Activated CD4-positive, alpha-beta T cell treated with anti-CD3 and anti-CD28 coated beads, Interleukin-2, Interleukin-6, amounts not matched to agents 100 ng/mL and 50 ng/mL, durations not matched to agents 16 hours and 8 hours (primary cell): Measurements from ENCODE around the gene TP53TG3.
"Not testable (repeated sequence)": the region's sequence is repeated elsewhere in the genome, so short reads cannot be mapped to it uniquely, and the experiment has no call there.

Experiments
- DNase-seq: peaks from one replicate; pipeline ENCODE4 v3.0.0-alpha.2; 2020

The TP53TG3 gene

GRCh38 chr16:32676065-32676464 is at the start of gene TP53TG3:
Gene TP53TG3, minus strand, starts transcription at chr16:32676165. Its CDS starts 68 bp downstream, at chr16:32676097.
- DNase-seq = not testable (repeated sequence)

- not testable (repeated sequence) for DNase-seq
These were observed 25.1 kb downstream of the TP53TG3 start for GRCh38 chr16:32650876-32651275.

GRCh38 chr16:32647562-32647961 is 28.4 kb downstream of the TP53TG3 start:
- DNase-seq = not testable (repeated sequence)

GRCh38 chr16:32646780-32647179 is 29.2 kb downstream of the TP53TG3 start:
- not testable (repeated sequence) for DNase-seq

- not testable (repeated sequence) for DNase-seq
These were observed 29.8 kb downstream of the TP53TG3 start for GRCh38 chr16:32646177-32646576.

GRCh38 chr16:32645278-32645908 is 30.6 kb downstream of the TP53TG3 start:
- not testable (repeated sequence) for DNase-seq

GRCh38 chr16:32644715-32645114 is 31.2 kb downstream of the TP53TG3 start:
- DNase-seq = not testable (repeated sequence)

- DNase-seq = not testable (repeated sequence)
These were observed 38.4 kb downstream of the TP53TG3 start for GRCh38 chr16:32637614-32638013.

GRCh38 chr16:32632096-32632495 is 43.9 kb downstream of the TP53TG3 start:
- not testable (repeated sequence) for DNase-seq
